Mesodermal cell (in vitro differentiated cells): ENCODE data around the gene FAM20C.

Experiments
- H3K27ac ChIP-seq: 2 replicates; pipeline ENCODE4 v1.7.0; 2013; ENCODE audit warnings: mild to moderate bottlenecking, low read depth, low read length, moderate library complexity; ENCODE audit not compliant: severe bottlenecking
- H3K36me3 ChIP-seq: 2 replicates; pipeline ENCODE4 v1.7.1; 2013; ENCODE audit warnings: mild to moderate bottlenecking, low read length, moderate library complexity; ENCODE audit not compliant: control insufficient read depth, insufficient read depth
- H3K4me1 ChIP-seq: one replicate; pipeline ENCODE4 v1.7.1; 2013; ENCODE audit warnings: mild to moderate bottlenecking, low read length; ENCODE audit not compliant: insufficient read depth, control insufficient read depth, poor library complexity, severe bottlenecking
- H3K4me3 ChIP-seq: 2 replicates; pipeline ENCODE4 v1.7.0; 2013; ENCODE audit warnings: low read length, control low read depth, mild to moderate bottlenecking; ENCODE audit not compliant: insufficient read depth, poor library complexity, severe bottlenecking; ENCODE audit errors: extremely low read depth
- H3K9me3 ChIP-seq: 2 replicates; pipeline ENCODE4 v1.7.1; 2013; ENCODE audit warnings: mild to moderate bottlenecking, low read length, moderate library complexity; ENCODE audit not compliant: control insufficient read depth
- WGBS, 2 experiments: methylation state at CpG; one replicate each; pipeline ENCODE4 v1.1.5; 2013; ENCODE audit warnings: missing lambda C conversion rate in 2 of 2; ENCODE audit not compliant: insufficient coverage in 2 of 2; 5-methylcytosine and 5-hydroxymethylcytosine counted together

Gene FAM20C

DNA sequence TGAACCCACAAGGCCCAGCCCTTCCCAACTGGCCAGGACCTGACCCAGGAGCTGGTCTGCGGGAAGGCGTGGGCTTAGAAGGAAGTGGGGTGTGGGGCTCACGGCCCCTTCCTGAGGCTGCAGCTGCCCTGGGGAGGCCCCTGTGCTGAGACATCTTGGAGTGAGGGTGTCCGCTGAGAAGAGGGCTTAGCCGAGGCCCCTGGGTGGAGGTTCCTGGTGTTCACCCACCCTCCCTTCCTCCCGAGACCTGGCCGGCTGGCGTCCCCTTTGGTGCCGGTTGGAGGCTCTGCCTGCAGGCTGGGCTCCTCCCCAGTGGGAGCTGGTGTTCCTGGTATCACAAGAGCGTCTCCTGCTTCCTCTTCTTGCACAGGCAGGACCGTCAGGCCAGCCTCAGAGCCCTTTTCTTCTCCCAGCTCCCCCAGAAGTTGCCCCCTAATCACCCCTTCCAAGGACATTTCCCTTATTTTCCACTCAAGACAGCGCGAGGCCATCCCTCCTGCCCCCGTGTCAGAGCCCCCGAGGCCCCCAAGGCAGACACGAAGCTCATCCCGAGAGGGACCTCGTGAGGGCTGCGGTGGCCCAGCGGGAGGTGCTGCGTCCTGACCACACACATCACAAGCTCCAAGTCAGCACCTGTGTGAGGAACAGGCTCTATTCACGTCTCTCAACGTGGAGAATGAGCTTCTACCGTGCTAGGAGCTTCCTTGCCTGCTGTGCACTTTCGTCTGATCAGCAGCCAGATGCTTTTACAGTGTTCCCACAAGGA is 25.1 kb upstream of the FAM20C start:
- peaks cover 4% of the 10 kb centered on the region for H3K4me1 ChIP-seq
- no peaks in the 10 kb centered on the region for H3K36me3 ChIP-seq
- no peaks in the 10 kb centered on the region for H3K9me3 ChIP-seq
- no peak overlapping the region for H3K4me3 ChIP-seq
- H3K27ac ChIP-seq, result no peak overlapping the region
- 82 to 90% methylated on average over 17 to 22 of the region's 25 CpGs for WGBS, 2 experiments

DNA sequence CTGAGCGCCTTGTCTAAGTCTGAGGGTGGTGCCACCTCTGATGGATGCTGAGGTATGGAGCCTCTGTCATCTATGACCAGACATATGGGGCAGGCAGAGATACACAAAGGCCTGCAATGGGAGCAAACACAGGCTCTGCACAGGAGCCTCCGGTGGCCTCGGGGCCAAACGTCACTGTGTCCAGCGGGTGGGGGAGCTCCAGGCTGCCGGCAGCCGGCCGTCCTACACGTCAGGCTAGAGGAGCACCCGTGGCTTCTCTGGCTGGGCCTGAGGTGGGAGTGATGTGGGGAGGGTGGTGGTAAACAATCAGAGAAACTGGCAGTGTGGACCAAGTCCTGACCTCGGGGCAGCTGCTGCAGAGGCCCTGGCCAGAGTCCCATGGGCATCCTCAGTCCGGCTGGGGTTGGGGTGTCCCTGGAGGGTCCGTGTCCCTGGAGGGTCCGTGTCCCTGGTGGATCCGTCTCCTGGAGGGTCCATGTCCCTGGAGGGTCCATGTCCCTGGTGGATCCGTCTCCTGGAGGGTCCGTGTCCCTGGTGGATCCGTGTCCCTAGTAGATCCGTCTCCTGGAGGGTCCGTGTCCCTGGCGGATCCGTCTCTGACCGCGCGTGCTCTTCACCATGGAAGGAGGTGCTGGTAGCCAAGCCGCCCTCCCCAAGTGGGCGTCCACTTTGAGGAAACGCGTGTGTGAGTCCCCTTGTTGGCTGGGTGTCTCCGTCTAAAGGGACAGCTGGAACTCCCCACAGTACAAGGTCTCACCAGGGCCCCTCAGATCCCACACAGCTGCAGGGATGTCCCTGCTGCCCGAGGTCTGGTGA is 24.2 kb upstream of the FAM20C start:
- no peak overlapping the region for H3K4me3 ChIP-seq
- H3K27ac ChIP-seq, result no peak overlapping the region
- WGBS, 2 experiments, result 90 to 91% methylated on average over 24 to 28 of the region's 31 CpGs
- H3K36me3 ChIP-seq, result no peaks in the 10 kb centered on the region
- H3K9me3 ChIP-seq, result no peaks in the 10 kb centered on the region
- peaks cover 4% of the 10 kb centered on the region for H3K4me1 ChIP-seq

DNA sequence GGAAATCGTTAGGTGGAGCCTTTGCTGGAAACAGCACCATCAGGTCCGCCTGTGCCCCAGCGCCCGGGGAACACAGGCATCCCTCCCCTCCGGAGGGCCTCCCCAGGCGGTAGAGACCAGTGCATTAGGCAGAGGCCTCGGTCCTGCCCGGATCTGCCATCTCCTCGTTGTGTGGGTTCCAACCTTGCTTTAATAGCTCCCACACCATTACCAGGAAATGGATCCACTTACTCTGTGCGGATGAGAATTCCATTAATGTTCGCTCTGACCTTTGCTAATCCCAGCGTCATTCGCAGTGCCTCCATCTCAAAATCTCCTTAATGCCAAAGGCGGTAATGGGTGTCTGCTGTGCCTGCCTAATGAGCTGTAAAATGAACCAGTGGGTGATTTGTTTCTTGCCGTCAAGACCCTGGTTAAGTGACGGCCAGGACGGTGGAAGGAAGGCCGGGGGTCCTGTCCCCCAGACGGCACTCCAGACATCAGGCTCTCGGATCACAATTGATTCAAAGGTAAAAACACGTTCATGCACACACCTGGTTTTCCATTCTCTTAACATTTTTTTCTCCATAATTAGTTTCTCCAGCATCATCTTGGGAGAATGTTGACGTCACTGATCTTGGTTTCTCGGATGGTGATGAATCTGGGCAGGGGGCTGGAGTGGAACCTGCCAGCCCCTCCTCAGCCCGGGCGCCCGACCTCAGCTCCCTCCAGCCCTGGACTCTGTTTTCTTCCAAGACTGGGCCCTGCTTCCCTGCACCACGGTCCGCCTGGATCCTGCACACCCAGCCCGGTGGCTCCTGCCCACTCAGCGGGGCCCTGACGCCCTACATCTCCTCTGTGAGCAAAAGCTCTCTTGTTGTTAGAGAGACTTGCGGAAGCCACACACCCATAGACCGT is 22.8 kb upstream of the FAM20C start:
- Histone ChIP-seq H3K4me1 (peaks cover 4% of the 10 kb centered on the region), H3K9me3 (no peaks in the 10 kb centered on the region), H3K27ac (no peak overlapping the region), H3K4me3 (no peak overlapping the region), H3K36me3 (no peaks in the 10 kb centered on the region)
- WGBS, 2 experiments, result 92 to 95% methylated on average over 32 to 33 of the region's 33 CpGs

DNA sequence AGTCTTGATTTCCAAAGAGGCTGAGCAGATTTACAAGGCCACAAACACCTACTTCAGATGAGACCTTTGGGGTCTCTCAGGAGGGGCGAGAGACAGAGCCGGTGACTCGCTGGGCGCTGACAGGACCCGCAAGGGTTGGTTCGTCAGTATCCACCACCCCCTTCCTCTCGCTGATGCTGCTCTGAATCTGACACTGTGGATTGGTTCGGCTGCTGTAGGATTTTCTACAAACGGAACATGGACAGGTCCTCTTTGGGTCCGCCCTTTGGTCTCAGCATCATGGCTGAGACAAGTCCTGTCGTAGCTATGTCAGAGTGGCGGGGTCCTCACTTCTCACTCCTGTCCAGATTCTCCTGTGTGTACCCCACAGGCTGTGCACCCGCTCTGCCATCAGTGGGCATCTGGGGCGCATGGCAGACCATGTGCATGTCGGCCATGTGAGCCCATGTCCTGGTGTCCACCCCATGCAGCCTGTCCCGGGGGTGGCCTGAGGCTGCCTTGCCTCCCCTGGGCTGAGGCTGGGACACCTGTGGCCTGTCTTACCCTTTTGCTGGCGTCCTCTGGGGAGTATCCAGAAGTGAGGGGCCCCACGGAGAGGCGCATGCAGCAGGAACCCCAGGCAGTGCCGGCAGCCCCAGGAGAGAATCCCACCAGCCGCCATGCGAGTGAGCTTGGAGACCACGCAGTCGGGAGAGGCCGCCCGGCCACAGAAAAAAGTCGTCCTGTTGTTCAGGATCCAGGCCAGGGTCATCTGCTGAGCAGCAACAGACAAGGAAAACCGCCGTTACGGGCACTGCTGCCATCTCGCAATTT is 21.6 kb upstream of the FAM20C start:
- no peak overlapping the region for H3K27ac ChIP-seq
- 94 to 96% methylated on average over 30 to 31 of the region's 31 CpGs for WGBS, 2 experiments
- no peaks in the 10 kb centered on the region for H3K9me3 ChIP-seq
- H3K4me1 ChIP-seq, result peaks cover under 1% of the 10 kb centered on the region
- no peak overlapping the region for H3K4me3 ChIP-seq
- no peaks in the 10 kb centered on the region for H3K36me3 ChIP-seq

DNA sequence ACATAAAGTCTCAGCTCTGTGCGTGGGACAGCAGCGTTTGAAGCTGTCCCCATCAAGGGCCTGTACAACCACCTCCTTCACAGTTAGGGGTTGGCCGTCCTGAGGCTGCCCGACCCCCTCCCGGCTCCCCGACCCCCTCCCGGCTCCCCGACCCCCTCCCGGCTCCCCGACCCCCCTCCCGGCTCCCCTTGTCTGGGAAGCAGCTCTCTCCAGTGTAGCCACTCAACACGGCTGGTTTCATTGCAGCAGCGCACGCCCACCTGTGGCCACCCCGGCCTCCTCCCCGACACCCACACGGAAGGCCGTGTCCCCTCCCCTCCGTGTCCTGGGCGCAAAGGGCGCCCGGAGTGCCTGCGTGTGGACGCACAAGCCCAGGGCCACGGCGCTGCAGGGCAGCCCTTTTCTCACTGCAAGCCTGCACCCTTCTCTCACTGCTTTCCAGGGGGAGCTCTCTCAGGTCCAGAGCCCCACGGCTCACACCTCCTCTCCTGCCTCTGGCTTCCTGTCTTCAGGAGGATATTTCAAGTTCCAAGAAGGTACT is 20.9 kb upstream of the FAM20C start:
- Histone ChIP-seq H3K36me3 (no peaks in the 10 kb centered on the region), H3K27ac (no peak overlapping the region), H3K4me1 (no peaks in the 10 kb centered on the region), H3K9me3 (no peaks in the 10 kb centered on the region), H3K4me3 (no peak overlapping the region)
- 83 to 90% methylated on average over 10 to 18 of the region's 27 CpGs for WGBS, 2 experiments

DNA sequence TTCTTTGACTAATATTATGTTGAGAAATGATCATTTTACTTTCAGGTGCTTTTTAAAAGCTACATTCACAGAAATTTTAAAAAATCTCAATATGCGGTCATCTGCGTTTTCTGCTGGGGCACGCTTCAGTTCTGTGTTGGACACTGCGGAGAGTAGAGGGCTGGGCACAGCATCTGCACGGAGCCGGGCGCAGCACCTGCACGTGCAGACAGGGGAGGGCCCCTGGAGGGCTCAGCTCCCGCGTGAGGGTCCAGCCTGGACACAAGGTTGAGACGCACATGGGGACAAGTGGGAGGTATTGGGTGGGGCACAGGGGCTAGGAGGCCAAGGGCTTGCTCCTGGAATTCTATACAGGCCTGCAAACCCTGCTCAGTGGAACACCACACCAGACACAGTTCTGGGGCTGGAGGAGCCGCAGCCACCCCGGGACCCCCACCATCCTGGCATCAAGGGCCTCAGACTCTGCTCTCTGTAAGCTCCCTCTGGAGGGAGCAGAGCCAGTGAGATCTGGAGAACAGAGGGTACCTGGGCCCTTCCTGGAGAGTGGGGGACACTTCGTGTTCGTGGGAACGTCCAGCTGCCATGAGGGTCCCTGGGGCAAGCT is 20.4 kb upstream of the FAM20C start:
- no peaks in the 10 kb centered on the region for H3K4me1 ChIP-seq
- H3K9me3 ChIP-seq, result no peaks in the 10 kb centered on the region
- WGBS, 2 experiments, result 96% methylated on average over 16 of the region's 16 CpGs
- no peak overlapping the region for H3K4me3 ChIP-seq
- H3K36me3 ChIP-seq, result no peaks in the 10 kb centered on the region
- H3K27ac ChIP-seq, result no peak overlapping the region

DNA sequence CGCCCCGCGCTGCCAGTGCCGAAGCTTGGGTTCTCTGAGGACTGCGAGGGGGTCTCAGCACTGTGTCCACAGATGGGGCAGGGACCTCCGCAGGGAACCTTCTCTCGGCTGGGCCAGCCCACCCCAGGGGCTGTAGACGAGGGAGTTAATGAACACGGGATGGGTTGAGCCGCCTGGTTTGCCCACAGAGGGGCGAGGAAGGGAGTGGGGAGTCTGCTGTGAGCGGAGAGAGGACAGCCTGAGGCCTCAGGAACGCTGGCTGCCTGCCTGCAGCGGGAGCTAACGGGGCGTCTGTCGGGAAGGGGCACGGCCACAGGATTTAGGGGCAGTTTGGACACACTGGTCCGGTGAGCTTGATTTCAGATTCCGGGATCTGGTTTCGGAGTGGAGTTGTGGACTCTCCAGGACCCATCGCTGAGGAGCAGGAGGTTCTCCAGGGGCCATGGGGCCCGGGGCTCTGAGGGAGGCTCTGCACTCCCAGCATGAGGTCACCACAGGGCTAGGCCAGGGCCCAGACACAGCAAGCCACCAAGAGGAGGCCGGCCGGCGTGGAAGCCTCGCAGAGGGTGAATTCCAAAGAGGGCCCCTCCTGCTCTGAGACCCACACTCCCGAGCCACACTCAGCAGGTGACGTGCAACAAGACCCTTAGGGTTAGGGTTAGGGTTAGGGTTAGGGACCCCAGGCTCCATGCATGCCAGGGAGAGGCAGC is 19.0 kb upstream of the FAM20C start:
- Histone ChIP-seq H3K9me3 (no peaks in the 10 kb centered on the region), H3K4me1 (no peaks in the 10 kb centered on the region), H3K4me3 (no peak overlapping the region), H3K36me3 (no peaks in the 10 kb centered on the region), H3K27ac (no peak overlapping the region)
- WGBS, 2 experiments, result 89 to 90% methylated on average over 24 to 27 of the region's 29 CpGs

DNA sequence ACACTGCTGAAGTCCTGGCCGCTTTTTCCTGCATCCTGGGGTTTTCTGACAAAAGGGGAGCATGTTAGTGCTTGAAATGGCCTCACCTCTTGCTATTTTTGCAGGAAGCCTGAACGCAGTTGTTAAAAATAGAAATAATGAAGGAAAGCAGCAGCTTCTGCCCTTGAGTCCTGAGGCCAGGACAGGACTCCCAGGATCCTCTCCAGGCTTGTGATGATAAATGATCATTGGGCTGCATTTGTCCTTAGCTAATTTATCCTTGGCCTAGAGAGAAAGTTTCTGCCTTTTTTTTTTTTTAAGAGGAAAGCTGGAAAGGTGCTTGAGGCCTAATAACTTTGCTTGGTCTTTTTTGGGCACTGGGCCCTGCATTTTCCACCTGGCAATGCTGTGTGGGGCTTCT is 17.7 kb upstream of the FAM20C start:
- H3K4me3 ChIP-seq, result no peak overlapping the region
- 92 to 93% methylated on average over 2 of the region's 2 CpGs for WGBS, 2 experiments
- no peak overlapping the region for H3K27ac ChIP-seq
- no peaks in the 10 kb centered on the region for H3K9me3 ChIP-seq
- no peaks in the 10 kb centered on the region for H3K36me3 ChIP-seq
- H3K4me1 ChIP-seq, result no peaks in the 10 kb centered on the region

DNA sequence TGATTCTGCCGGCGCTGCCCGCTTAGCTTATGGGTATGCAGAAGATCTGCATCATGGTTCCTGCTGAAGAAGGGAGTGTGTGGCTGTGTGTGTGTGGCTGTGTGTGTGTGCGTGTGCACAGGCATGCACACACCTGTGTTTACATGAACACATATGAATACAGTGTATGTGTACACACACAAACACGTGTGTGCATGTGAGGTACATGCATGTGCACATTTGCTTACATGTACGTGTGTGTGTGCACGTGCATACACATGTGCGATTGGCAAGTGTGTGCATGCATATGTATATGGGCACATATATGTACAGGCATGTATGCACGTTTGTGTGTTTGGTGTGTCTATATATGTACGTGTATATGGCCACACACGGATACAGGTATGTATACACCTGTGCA is 16.4 kb upstream of the FAM20C start:
- Histone ChIP-seq H3K4me3 (no peak overlapping the region), H3K36me3 (no peaks in the 10 kb centered on the region), H3K27ac (no peak overlapping the region), H3K9me3 (no peaks in the 10 kb centered on the region), H3K4me1 (no peaks in the 10 kb centered on the region)
- WGBS, 2 experiments, result 95 to 96% methylated on average over 5 to 8 of the region's 11 CpGs
